Gastrocnemius medialis (tissue), 4 donors: ENCODE measurements around the gene ADGRL3. TPM values are rescaled to one million over a fixed set of nuclear protein-coding genes. Genes with fewer than 3 reads are reported as not detected.

Experiments used
- ATAC-seq, 2 donors: fragments of 150-250 bp; one replicate each; pipeline ENCODE4 v1.9.1; 2016
- DNase-seq, 2 donors: peaks; one replicate each; pipeline ENCODE4 v3.0.0-alpha.2; 2019
- H3K27ac ChIP-seq, 4 donors: fragments of 200-600 bp; sonication (generic); 1 replicate in 1 of 4; 2 replicates in 3 of 4; pipeline ENCODE4 v1.5.1; 2016 to 2018; ENCODE audit warnings: mild to moderate bottlenecking in 2 of 4, moderate library complexity in 1 of 4
- H3K27me3 ChIP-seq, 3 donors: fragments of 200-600 bp; sonication (generic) in 2 of 3; 1 replicate in 1 of 3; 2 replicates in 2 of 3; pipeline versions ENCODE4 v1.5.1 to v1.6.0; 2016 to 2019; ENCODE audit warnings: mild to moderate bottlenecking in 1 of 3, moderate library complexity in 1 of 3
- H3K36me3 ChIP-seq, 2 donors: fragments of 200-600 bp; sonication (generic) in 1 of 2; one replicate each; pipeline ENCODE4 v1.5.1; 2017 to 2018
- H3K4me1 ChIP-seq, 2 donors: fragments of 200-600 bp; sonication (generic) in 1 of 2; one replicate each; pipeline ENCODE4 v1.5.1; 2016 to 2017; ENCODE audit warnings: mild to moderate bottlenecking in 2 of 2
- H3K4me3 ChIP-seq, 4 donors: fragments of 200-600 bp; sonication (generic) in 3 of 4; 1 replicate in 1 of 4; 2 replicates in 3 of 4; pipeline ENCODE4 v1.5.1; 2016 to 2019; ENCODE audit warnings: mild to moderate bottlenecking in 2 of 4
- H3K9me3 ChIP-seq, 3 donors: fragments of 200-600 bp; sonication (generic) in 2 of 3; 1 replicate in 1 of 3; 2 replicates in 2 of 3; pipeline ENCODE4 v1.5.1; 2016 to 2019
- CTCF ChIP-seq, 5 experiments: fragments of 450-650 bp in 3 of 5; fragments of 200-600 bp in 2 of 5; sonication (generic) in 2 of 5; IDR thresholded peaks in 4 of 5; conservative IDR thresholded peaks in 1 of 5; 1 replicate in 4 of 5; 2 replicates in 1 of 5; pipeline ENCODE4 v1.5.1; 2016 to 2019; ENCODE audit warnings: antibody characterized with exemption in 5 of 5, mild to moderate bottlenecking in 3 of 5, moderate library complexity in 3 of 5
- POLR2A ChIP-seq, 2 donors: fragments of 450-650 bp; IDR thresholded peaks; one replicate each; pipeline ENCODE4 v1.6.1; 2017; ENCODE audit warnings: antibody characterized with exemption in 2 of 2, mild to moderate bottlenecking in 2 of 2, moderate library complexity in 2 of 2
- in situ Hi-C, 4 donors: fragments of 200-750 bp; cut with MboI; loops; one replicate each; pipeline versions ENCODE4 v1.15.0 to v1.8.0; 2017; ENCODE audit warnings: low sequenced_read_pairs in 4 of 4
- intact Hi-C: fragments of 100-400 bp; cut with DNase I; formaldehyde crosslinking; loops from one replicate; pipeline ENCODE4 v1.15.1; 2023; ENCODE audit warnings: low total_unique reads
- total RNA-seq, 4 donors: library from RNA; depleted of rRNA; stranded (reverse); fragments of >200 nt; gene quantifications; one replicate each; pipeline versions ENCODE4 v1.1.0 to v1.2.3, GENCODE V29; 2016

The ADGRL3 gene
- total RNA-seq, 4 donors from 2014 or later, result 0.69 to 2.2 (median 1.1) TPM

- DNase-seq (no peak), ATAC-seq (no peak)
- in situ Hi-C loops, result no loop called here
- Histone ChIP-seq H3K36me3 (no peaks in the 10 kb centered on the region), H3K27ac (no peak overlapping the region), H3K27me3 (no peaks in the 10 kb centered on the region), H3K4me1 (no peaks in the 10 kb centered on the region), H3K9me3 (no peaks in the 10 kb centered on the region), H3K4me3 (no peak overlapping the region)
- no peak for TF ChIP-seq CTCF (IDR thresholded peaks at IDR 0.05 in 4 of 5, conservative IDR thresholded peaks at IDR 0.05 in 1 of 5)
- no peak for TF ChIP-seq POLR2A (IDR thresholded peaks at IDR 0.05)
- intact Hi-C loops, result no loop called here
These were observed 205.2 kb downstream of the ADGRL3 start for GRCh38 chr4:61405307-61405706.

GRCh38 chr4:61406677-61407076 is 206.6 kb downstream of the ADGRL3 start:
- ATAC-seq (no peak), DNase-seq (no peak)
- Histone ChIP-seq H3K4me1 (no peaks in the 10 kb centered on the region), H3K4me3 (no peak overlapping the region), H3K36me3 (no peaks in the 10 kb centered on the region), H3K27ac (no peak overlapping the region), H3K9me3 (no peaks in the 10 kb centered on the region), H3K27me3 (no peaks in the 10 kb centered on the region)
- intact Hi-C loops (no loop called here), in situ Hi-C loops (no loop called here)
- TF ChIP-seq CTCF (IDR thresholded peaks at IDR 0.05 in 4 of 5, conservative IDR thresholded peaks at IDR 0.05 in 1 of 5) (no peak), POLR2A (IDR thresholded peaks at IDR 0.05) (no peak)

GRCh38 chr4:61407642-61408618 is 207.8 kb downstream of the ADGRL3 start:
- no peak overlapping the region for H3K4me3 ChIP-seq
- TF ChIP-seq CTCF (IDR thresholded peaks at IDR 0.05 in 4 of 5, conservative IDR thresholded peaks at IDR 0.05 in 1 of 5), result no peak
- TF ChIP-seq POLR2A (IDR thresholded peaks at IDR 0.05), result no peak
- no peaks in the 10 kb centered on the region for H3K36me3 ChIP-seq
- in situ Hi-C loops (no loop called here), intact Hi-C loops (no loop called here)
- no peaks in the 10 kb centered on the region for H3K27me3 ChIP-seq
- H3K4me1 ChIP-seq, result no peaks in the 10 kb centered on the region
- no peaks in the 10 kb centered on the region for H3K9me3 ChIP-seq
- no peak overlapping the region for H3K27ac ChIP-seq
- ATAC-seq, result no peak
- DNase-seq, result no peak

GRCh38 chr4:61408861-61409260 is 208.7 kb downstream of the ADGRL3 start:
- ATAC-seq (no peak), DNase-seq (no peak)
- no peak overlapping the region for H3K4me3 ChIP-seq
- H3K27ac ChIP-seq, result no peak overlapping the region
- intact Hi-C loops (no loop called here), in situ Hi-C loops (no loop called here)
- no peaks in the 10 kb centered on the region for H3K36me3 ChIP-seq
- TF ChIP-seq CTCF (IDR thresholded peaks at IDR 0.05 in 4 of 5, conservative IDR thresholded peaks at IDR 0.05 in 1 of 5) (no peak), POLR2A (IDR thresholded peaks at IDR 0.05) (no peak)
- no peaks in the 10 kb centered on the region for H3K9me3 ChIP-seq
- H3K27me3 ChIP-seq, result no peaks in the 10 kb centered on the region
- H3K4me1 ChIP-seq, result no peaks in the 10 kb centered on the region
